ENCODE results near the gene SCCPDH.

DNA sequence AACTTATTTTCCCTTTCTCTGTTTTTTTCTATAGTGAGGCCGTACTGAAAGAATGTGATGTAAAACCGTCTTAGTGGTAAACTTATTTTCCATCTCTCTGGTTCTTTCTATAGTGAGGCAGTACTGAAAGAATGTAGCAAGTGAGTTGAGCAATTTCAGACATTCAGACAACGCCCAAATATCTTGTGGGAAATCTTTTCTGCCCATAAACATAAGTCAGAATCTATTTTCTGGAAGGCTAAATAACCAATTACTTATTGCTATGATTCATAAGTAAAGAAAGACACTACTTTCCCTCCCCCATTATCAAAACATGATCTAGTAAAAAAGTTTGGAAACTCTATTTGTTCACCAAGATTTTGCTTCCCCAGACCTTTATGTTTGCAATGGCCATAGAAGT, 18.8 kb upstream of the SCCPDH start:
- TF ChIP-seq PAWR (CRISPR knock-in tag; IDR thresholded peaks at IDR 0.05; ENCODE audit: borderline replicate concordance) (no peak), TCF12 (IDR thresholded peaks at IDR 0.05) (no peak), TCF12 (CRISPR knock-in tag; IDR thresholded peaks at IDR 0.05) (no peak), NR2C2 (CRISPR knock-in tag; IDR thresholded peaks at IDR 0.05; ENCODE audit: borderline replicate concordance) (no peak), SMAD3 (CRISPR knock-in tag; IDR thresholded peaks at IDR 0.05) (no peak), IKZF1 (IDR thresholded peaks at IDR 0.05) (no peak)

Data from HepG2 (cell line).